Calu3 (cell line): ENCODE measurements around the gene TRA2A. TPM values are rescaled to one million over a fixed set of nuclear protein-coding genes. Genes with fewer than 3 reads are reported as not detected.

Experiments used
- BruUV-seq: library from RNA; stranded (reverse); fragments of 400-500 nt; replicated peaks from 2 replicates; lab custom pipeline; 2021; lab: Mats Ljungman, UMichigan
- CTCF ChIA-PET: fragments of 300-600 bp; sonication (Branson Sonifier 250); formaldehyde crosslinking; loops from one replicate; lab custom pipeline; 2022; ENCODE audit warnings: antibody characterized with exemption; lab: Charles Lee
- DNase-seq: peaks from one replicate; pipeline ENCODE4 v3.0.0; 2022
- H3K27ac Mint-ChIP-seq: one replicate; pipeline ENCODE4 v1.8.0; 2022; ENCODE audit warnings: mixed read lengths; ENCODE audit not compliant: unreplicated experiment
- H3K27me3 Mint-ChIP-seq: one replicate; pipeline ENCODE4 v1.8.0; 2022; ENCODE audit warnings: mixed read lengths; ENCODE audit not compliant: unreplicated experiment
- H3K36me3 Mint-ChIP-seq: one replicate; pipeline ENCODE4 v1.8.0; 2022; ENCODE audit warnings: mild to moderate bottlenecking, moderate library complexity, mixed read lengths; ENCODE audit not compliant: insufficient read depth, unreplicated experiment
- H3K4me1 Mint-ChIP-seq: one replicate; pipeline ENCODE4 v1.8.0; 2022; ENCODE audit warnings: mild to moderate bottlenecking, low read depth, mixed read lengths; ENCODE audit not compliant: unreplicated experiment
- H3K4me3 Mint-ChIP-seq: one replicate; pipeline ENCODE4 v1.8.0; 2022; ENCODE audit warnings: mild to moderate bottlenecking, low read depth, moderate library complexity, mixed read lengths; ENCODE audit not compliant: unreplicated experiment
- H3K9me3 Mint-ChIP-seq: one replicate; pipeline ENCODE4 v1.8.0; 2022; ENCODE audit warnings: low read depth, mixed read lengths; ENCODE audit not compliant: unreplicated experiment
- intact Hi-C: fragments of 100-400 bp; cut with micrococcal nuclease; formaldehyde crosslinking; loops from one replicate; pipeline ENCODE4 v1.10.0; 2022; ENCODE audit not compliant: unreplicated experiment
- total RNA-seq: library from RNA; stranded (reverse); gene quantifications from 2 replicates; pipeline ENCODE4 v1.2.3, GENCODE V29; 2022
- TF ChIP-seq, protein P1 (sequence below): fragments of 200-600 bp; IDR thresholded peaks from one replicate; pipeline ENCODE4 v1.8.0; 2022; ENCODE audit warnings: antibody characterized with exemption; ENCODE audit not compliant: unreplicated experiment

The TRA2A gene
- total RNA-seq, 1 experiment from 2014 or later: 143 TPM

DNA sequence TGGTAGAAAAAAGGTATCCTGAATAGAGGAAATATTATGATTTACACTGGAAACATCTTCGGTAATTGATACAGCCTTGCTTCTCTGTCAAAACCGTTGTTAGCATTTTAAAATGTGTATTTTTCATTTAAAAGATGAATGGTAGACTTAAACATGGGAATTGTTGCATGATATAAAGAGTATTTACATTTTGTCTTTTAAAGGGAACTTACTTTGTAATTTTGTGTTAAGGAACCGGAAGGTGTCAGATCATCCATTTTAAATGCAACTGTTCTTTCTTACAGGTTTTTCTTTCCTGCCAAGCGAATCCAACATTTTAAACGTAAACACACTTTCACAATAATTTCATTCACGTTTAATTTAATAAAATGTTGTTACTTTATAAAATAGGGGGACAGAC lies 59.7 kb downstream of the TRA2A start:
- H3K27me3 Mint-ChIP-seq: no peaks in the 10 kb centered on the region
- no peak for DNase-seq
- CTCF ChIA-PET: interaction anchor here (0.9 kb wide), 1 partner anchor 75 kb away, joined by 3 read pairs; no protein-coding TSS in a partner anchor
- TF ChIP-seq, protein P1, sequence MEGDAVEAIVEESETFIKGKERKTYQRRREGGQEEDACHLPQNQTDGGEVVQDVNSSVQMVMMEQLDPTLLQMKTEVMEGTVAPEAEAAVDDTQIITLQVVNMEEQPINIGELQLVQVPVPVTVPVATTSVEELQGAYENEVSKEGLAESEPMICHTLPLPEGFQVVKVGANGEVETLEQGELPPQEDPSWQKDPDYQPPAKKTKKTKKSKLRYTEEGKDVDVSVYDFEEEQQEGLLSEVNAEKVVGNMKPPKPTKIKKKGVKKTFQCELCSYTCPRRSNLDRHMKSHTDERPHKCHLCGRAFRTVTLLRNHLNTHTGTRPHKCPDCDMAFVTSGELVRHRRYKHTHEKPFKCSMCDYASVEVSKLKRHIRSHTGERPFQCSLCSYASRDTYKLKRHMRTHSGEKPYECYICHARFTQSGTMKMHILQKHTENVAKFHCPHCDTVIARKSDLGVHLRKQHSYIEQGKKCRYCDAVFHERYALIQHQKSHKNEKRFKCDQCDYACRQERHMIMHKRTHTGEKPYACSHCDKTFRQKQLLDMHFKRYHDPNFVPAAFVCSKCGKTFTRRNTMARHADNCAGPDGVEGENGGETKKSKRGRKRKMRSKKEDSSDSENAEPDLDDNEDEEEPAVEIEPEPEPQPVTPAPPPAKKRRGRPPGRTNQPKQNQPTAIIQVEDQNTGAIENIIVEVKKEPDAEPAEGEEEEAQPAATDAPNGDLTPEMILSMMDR: no peak
- peak overlapping the region; percentile 67 for H3K27ac Mint-ChIP-seq
- H3K36me3 Mint-ChIP-seq: peaks cover 87% of the 10 kb centered on the region
- H3K4me3 Mint-ChIP-seq: peak overlapping the region; percentile 86
- no TSS peak for BruUV-seq
- intact Hi-C loops: no loop called here
- H3K4me1 Mint-ChIP-seq: peaks cover 22% of the 10 kb centered on the region
- H3K9me3 Mint-ChIP-seq: no peaks in the 10 kb centered on the region

DNA sequence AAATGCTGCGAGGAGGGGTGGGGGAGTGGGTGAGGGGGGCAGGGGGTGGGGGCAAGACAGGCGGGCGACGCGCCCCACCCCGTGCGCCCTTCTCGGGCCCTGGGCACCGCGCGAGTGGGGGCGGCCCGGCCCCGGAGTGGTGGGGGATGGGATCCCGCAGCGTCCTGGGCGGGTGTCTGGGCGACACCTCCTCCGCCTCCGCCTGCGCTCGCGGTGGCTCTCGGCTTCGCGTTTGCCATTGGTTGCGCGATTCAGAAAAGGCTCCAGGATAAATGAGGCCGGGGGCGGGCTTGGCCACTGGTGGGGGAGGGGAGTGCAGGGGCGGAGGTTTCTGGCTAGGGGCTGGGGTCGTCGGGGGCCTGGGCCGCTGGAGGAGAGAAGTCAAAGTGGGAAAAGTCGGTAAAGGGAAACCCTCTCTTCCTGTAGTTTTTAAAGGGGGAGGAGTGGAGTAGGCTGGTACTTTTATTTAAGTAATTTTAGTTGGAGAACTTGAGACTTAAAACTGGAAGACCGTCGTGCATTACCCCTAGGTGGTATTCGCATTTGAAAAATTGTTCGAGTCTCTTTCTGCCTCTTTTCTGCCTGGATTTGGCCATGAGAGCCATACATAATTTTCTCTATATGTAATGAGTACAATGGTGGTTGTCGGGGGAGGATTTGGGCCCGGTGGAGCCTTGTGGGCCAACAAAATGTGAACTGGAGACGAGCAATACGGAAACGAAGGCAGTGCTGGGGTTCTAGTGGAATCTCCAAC lies 60.5 kb downstream of the TRA2A start:
- peak overlapping the region; percentile 67 for H3K27ac Mint-ChIP-seq
- H3K9me3 Mint-ChIP-seq: no peaks in the 10 kb centered on the region
- TF ChIP-seq, protein P1: no peak
- peaks cover 16% of the 10 kb centered on the region for H3K4me1 Mint-ChIP-seq
- H3K36me3 Mint-ChIP-seq: peaks cover 82% of the 10 kb centered on the region
- BruUV-seq: TSS peak; percentile 57
- H3K4me3 Mint-ChIP-seq: peak overlapping the region; percentile 86
- peak; percentile 97 for DNase-seq
- CTCF ChIA-PET: interaction anchor here (0.7 kb wide), 1 partner anchor 97 kb away, joined by 4 read pairs; no protein-coding TSS in a partner anchor
- intact Hi-C loops: no loop called here
- no peaks in the 10 kb centered on the region for H3K27me3 Mint-ChIP-seq

DNA sequence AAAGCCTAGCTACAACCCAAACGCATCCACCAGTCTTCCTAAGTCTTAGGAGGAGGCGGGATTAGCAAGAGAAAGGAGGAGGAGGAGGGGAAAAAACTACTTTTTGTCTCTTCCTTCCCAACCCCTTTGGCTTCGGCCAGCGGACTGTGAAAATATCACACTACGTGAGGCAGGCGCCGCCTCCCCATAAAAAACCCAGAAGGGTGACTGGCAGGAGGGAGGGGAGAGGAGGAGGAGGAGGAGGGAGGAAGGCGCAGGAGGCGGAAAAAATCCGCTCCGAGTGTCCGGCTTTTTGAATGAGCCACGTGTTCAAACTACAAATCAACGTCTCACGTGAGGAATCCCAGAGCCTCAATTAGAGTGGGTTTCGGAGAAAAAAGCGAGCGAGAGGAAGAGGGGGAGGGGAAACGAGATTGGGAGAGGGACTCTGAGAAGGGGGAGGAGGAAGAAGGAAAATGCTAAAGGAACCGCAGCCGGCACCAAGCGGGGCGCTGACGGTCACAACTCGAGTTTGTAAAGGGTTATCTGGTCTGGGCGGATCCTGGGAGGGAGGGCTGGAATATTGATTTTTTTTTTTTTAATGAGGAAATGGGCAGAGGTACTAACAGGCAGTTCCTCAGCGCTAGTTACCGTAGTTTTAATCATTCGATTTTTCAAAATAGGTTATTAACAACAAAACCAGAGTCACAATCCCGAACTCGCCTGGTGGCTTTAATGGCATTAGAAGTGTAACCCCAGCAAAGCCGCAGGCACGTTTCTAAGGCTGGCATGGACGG lies 61.3 kb downstream of the TRA2A start, which contains the start of gene IGF2BP3:
TSS of gene IGF2BP3 (minus strand) at position 162 of the 776 bp plus-strand sequence. CDS start 381 bp downstream, outside the sequence.
- Mint-ChIP-seq H3K27me3 (no peaks in the 10 kb centered on the region), H3K9me3 (no peaks in the 10 kb centered on the region), H3K36me3 (peaks cover 87% of the 10 kb centered on the region), H3K4me1 (peaks cover 20% of the 10 kb centered on the region), H3K27ac (peak within 1 kb of the TSS; percentile 80), H3K4me3 (peak within 1 kb of the TSS; percentile 86)
- intact Hi-C loops: no loop called here
- no TSS peak for BruUV-seq
- peak; percentile 97 for DNase-seq
- TF ChIP-seq, protein P1: no peak
- CTCF ChIA-PET: interaction anchor here (0.7 to 1.3 kb wide), 3 partner anchors 96 to 197 kb away, joined by 4 to 5 read pairs (median 4); no protein-coding TSS in a partner anchor

DNA sequence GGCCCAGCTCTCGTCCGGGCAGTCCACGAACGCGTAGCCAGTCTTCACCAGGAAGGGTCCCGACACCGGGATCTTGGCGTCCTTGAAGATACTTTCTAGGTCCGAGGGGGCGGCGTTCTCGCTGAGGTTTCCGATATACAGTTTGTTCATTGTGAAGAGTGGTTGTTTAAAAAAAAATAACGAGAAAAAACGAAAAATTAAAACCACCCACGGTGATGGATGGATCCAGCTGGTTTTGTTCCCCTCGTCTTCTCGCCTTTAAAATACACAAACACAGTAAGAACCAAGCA lies 61.9 kb downstream of the TRA2A start:
- intact Hi-C loops: no loop called here
- DNase-seq: no peak
- peaks cover 26% of the 10 kb centered on the region for H3K4me1 Mint-ChIP-seq
- peaks cover 88% of the 10 kb centered on the region for H3K36me3 Mint-ChIP-seq
- H3K27me3 Mint-ChIP-seq: no peaks in the 10 kb centered on the region
- TF ChIP-seq, protein P1: no peak
- peak overlapping the region; percentile 67 for H3K27ac Mint-ChIP-seq
- CTCF ChIA-PET: interaction anchor here (1.2 to 1.3 kb wide), 2 partner anchors 112 to 197 kb away, joined by 4 to 5 read pairs; no protein-coding TSS in a partner anchor
- H3K4me3 Mint-ChIP-seq: peak overlapping the region; percentile 86
- no peaks in the 10 kb centered on the region for H3K9me3 Mint-ChIP-seq
- TSS peak; percentile 67 for BruUV-seq
